GM12892 (cell line): ENCODE results near the gene DUS3L.

ENCODE experiments used
- DNase-seq: peaks from one replicate; pipeline ENCODE4 v3.0.0; 2011; ENCODE audit not compliant: insufficient read length
- FAIRE-seq: peaks from 2 replicates; lab custom pipeline; 2011; peaks lifted over from hg19 to GRCh38; lab: Jason Lieb, UNC
- POLR2A ChIP-seq: IDR thresholded peaks from 2 replicates; pipeline ENCODE4 v1.6.1; 2011; ENCODE audit warnings: low read depth, low read length, control low read depth
- POLR2AphosphoS5 ChIP-seq: IDR thresholded peaks from 2 replicates; pipeline ENCODE4 v1.6.1; 2011; ENCODE audit warnings: low read depth, low read length, control low read depth
- TAF1 ChIP-seq: IDR thresholded peaks from 2 replicates; pipeline ENCODE4 v1.6.1; 2011; ENCODE audit warnings: low read depth, mild to moderate bottlenecking, control low read depth, low read length, borderline replicate concordance

The DUS3L gene

GRCh38 chr19:5743630-5744029, 47.3 kb downstream of the DUS3L start:
- FAIRE-seq (no peak), DNase-seq (no peak)
- no peak for TF ChIP-seq POLR2A
- no peak for TF ChIP-seq TAF1
- TF ChIP-seq POLR2AphosphoS5: no peak

DNA sequence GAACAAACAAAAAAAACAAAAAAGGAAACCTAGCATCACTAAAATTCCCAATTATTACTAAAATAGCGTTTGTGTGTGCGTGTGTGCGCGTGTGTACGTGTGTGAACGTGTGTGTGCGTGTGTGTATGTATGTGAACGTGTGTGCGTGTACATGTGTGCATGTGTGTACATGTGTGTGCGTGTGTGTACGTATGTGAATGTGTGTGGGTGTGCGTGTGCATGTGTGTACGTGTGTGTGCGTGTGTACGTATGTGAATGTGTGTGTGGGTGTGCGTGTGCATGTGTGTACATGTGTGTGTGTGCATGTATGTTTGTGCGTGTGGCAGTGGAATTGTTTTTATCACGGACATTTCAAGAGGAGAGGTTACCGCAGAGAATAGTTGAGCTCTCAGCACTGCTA, 48.9 kb downstream of the DUS3L start:
- DNase-seq (no peak), FAIRE-seq (no peak)
- TF ChIP-seq POLR2A (no peak), POLR2AphosphoS5 (no peak), TAF1 (no peak)

- FAIRE-seq (no peak), DNase-seq (no peak)
- TF ChIP-seq TAF1 (no peak), POLR2A (no peak), POLR2AphosphoS5 (no peak)
These were observed 52.5 kb downstream of the DUS3L start for GRCh38 chr19:5738423-5738822.
